OCI-LY1 (cell line): ENCODE results near the gene RHOB.

Experiments used
- H2AFZ ChIP-seq: fragments of 200-600 bp; sonication (generic), shearing (Covaris generic); 2 replicates; pipeline ENCODE4 v1.6.0; 2014; ENCODE audit warnings: antibody characterized with exemption, mild to moderate bottlenecking, low read length
- H3F3A ChIP-seq: fragments of 200-600 bp; sonication (generic), shearing (Covaris generic); 2 replicates; pipeline ENCODE4 v1.6.0; 2014; ENCODE audit warnings: mild to moderate bottlenecking, antibody characterized with exemption, low read length, moderate library complexity; ENCODE audit not compliant: insufficient read depth
- H3K27ac ChIP-seq: fragments of 200-600 bp; sonication (generic); 2 replicates; pipeline ENCODE4 v1.5.1; 2014; ENCODE audit warnings: low read length, mixed run types, mild to moderate bottlenecking, low read depth; ENCODE audit not compliant: poor library complexity, severe bottlenecking
- H3K27me3 ChIP-seq: fragments of 200-600 bp; sonication (generic); 2 replicates; pipeline ENCODE4 v1.6.0; 2014; ENCODE audit warnings: antibody characterized with exemption, mild to moderate bottlenecking, low read length, moderate library complexity; ENCODE audit not compliant: insufficient read depth
- H3K36me3 ChIP-seq: fragments of 200-600 bp; sonication (generic); 2 replicates; pipeline ENCODE4 v1.6.1; 2014; ENCODE audit warnings: mild to moderate bottlenecking, antibody characterized with exemption, low read length, moderate library complexity, mixed read lengths; ENCODE audit not compliant: insufficient read depth
- H3K4me1 ChIP-seq: fragments of 200-600 bp; sonication (generic); 2 replicates; pipeline ENCODE4 v1.5.1; 2014; ENCODE audit warnings: mild to moderate bottlenecking, low read length, moderate library complexity; ENCODE audit not compliant: insufficient read depth, severe bottlenecking
- H3K4me2 ChIP-seq: fragments of 200-600 bp; sonication (generic), shearing (Covaris generic); 2 replicates; pipeline ENCODE4 v1.6.1; 2014; ENCODE audit warnings: low read length
- H3K4me3 ChIP-seq: fragments of 200-600 bp; sonication (generic); 2 replicates; pipeline ENCODE4 v1.5.1; 2014; ENCODE audit warnings: low read length, low read depth, mild to moderate bottlenecking, mixed read lengths; ENCODE audit not compliant: poor library complexity, severe bottlenecking
- H3K79me2 ChIP-seq: fragments of 200-600 bp; shearing (Covaris generic); 2 replicates; pipeline ENCODE4 v1.6.1; 2016; ENCODE audit warnings: mixed run types, low read length, mixed read lengths; ENCODE audit not compliant: insufficient read depth
- H3K9ac ChIP-seq: fragments of 200-600 bp; sonication (generic), shearing (Covaris generic); 2 replicates; pipeline ENCODE4 v1.6.1; 2014; ENCODE audit warnings: mild to moderate bottlenecking, low read length, mixed read lengths
- H3K9me2 ChIP-seq: fragments of 200-600 bp; sonication (generic), shearing (Covaris generic); 2 replicates; pipeline ENCODE4 v1.6.1; 2014; ENCODE audit warnings: low read depth, mild to moderate bottlenecking, low read length, mixed read lengths
- H3K9me3 ChIP-seq: fragments of 200-600 bp; shearing (Covaris generic); 2 replicates; pipeline ENCODE4 v1.6.1; 2014; ENCODE audit warnings: low read length, mixed read lengths
- H4K20me1 ChIP-seq: fragments of 200-600 bp; sonication (generic), shearing (Covaris generic); 2 replicates; pipeline ENCODE4 v1.6.0; 2016; ENCODE audit warnings: mild to moderate bottlenecking, low read length; ENCODE audit not compliant: insufficient read depth
- EZH2 ChIP-seq: fragments of 200-600 bp; sonication (generic), shearing (Covaris generic); IDR thresholded peaks from 2 replicates; pipeline ENCODE4 v1.8.0; 2017; ENCODE audit warnings: borderline replicate concordance, mixed run types, mild to moderate bottlenecking, antibody characterized with exemption, low read length, moderate library complexity, mixed read lengths
- TF ChIP-seq, protein P1 (sequence below): fragments of 200-600 bp; sonication (generic), shearing (Covaris generic); IDR thresholded peaks from 2 replicates; pipeline ENCODE4 v1.5.1; 2017; ENCODE audit warnings: mild to moderate bottlenecking, antibody characterized with exemption, low read length, moderate library complexity, mixed read lengths

Gene RHOB

DNA sequence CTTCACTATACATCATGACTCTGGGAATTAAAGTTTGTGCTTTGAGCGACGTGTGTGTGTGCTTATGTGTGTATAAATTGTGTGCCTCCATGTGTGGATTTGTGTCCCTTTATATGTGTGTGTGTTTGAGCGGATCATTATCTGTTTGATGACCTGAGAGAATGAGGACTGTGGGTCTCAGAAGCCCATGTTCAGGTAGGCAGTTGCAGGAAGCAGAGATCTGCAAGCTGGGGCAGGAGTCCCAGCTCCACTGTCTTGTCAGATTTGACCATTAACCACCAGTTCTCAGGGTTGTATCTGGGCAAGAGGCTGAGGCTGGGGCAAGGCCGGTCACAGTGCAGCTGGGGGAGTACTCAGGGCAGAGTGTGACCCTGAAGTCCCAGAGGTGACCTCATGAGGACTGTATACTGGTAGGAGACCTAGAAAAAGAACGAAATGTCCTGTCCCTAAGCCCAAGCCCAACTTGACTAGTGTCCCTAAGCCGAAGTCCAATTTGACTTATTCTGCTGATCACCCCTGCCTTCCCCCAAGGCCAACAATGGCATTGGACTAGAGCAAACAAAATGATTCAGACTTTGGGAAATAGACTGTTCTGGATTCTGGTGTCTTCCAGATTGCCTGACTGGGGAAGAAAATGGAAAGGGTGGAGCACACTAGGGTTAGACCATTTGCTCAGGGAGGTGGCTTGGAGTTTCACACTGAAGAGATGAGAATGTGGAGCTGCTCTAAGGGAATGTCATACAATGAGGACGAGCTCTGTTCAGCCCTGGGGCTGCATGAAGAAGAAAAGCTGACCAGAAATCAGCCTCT, 28.1 kb downstream of the RHOB start:
- Histone ChIP-seq H3K4me1 (no peaks in the 10 kb centered on the region), H3K9ac (no peak overlapping the region), H3K36me3 (no peaks in the 10 kb centered on the region)

DNA sequence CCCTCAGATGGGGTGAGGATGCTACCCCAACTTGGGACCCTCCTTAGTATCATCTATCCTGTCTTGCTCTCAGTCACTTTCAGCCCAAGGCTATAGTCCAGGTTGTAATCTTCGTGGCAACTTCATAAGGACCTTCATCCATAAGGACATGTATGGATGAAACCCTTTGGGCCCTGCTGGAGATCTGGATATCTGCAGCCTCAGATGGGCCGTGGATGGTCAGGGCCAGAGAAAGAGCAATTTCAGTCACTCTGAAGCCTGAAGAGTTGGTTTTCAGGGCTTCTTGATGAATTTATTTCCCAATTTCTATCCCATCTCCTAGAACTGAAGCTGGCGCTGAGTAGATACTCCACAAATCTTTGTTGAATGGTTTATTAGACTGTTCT, 28.7 kb downstream of the RHOB start:
- TF ChIP-seq, protein P1, sequence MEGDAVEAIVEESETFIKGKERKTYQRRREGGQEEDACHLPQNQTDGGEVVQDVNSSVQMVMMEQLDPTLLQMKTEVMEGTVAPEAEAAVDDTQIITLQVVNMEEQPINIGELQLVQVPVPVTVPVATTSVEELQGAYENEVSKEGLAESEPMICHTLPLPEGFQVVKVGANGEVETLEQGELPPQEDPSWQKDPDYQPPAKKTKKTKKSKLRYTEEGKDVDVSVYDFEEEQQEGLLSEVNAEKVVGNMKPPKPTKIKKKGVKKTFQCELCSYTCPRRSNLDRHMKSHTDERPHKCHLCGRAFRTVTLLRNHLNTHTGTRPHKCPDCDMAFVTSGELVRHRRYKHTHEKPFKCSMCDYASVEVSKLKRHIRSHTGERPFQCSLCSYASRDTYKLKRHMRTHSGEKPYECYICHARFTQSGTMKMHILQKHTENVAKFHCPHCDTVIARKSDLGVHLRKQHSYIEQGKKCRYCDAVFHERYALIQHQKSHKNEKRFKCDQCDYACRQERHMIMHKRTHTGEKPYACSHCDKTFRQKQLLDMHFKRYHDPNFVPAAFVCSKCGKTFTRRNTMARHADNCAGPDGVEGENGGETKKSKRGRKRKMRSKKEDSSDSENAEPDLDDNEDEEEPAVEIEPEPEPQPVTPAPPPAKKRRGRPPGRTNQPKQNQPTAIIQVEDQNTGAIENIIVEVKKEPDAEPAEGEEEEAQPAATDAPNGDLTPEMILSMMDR, result no peak
- no peak for TF ChIP-seq EZH2
- Histone ChIP-seq H2AFZ (no peak overlapping the region), H3K9ac (no peak overlapping the region), H3K4me3 (no peak overlapping the region), H3K27me3 (0 out of 2 replicates have a peak, but pooled peaks cover 4% of the 10 kb centered on the region), H4K20me1 (no peaks in the 10 kb centered on the region), H3K27ac (no peak overlapping the region), H3K4me1 (no peaks in the 10 kb centered on the region), H3F3A (no peaks in the 10 kb centered on the region), H3K4me2 (no peak overlapping the region), H3K36me3 (no peaks in the 10 kb centered on the region), H3K9me3 (no peaks in the 10 kb centered on the region), H3K9me2 (no peaks in the 10 kb centered on the region), H3K79me2 (no peaks in the 10 kb centered on the region)

More for the DNA sequence above, 28.1 kb downstream of the RHOB start:
- Histone ChIP-seq H2AFZ (no peak overlapping the region), H3K27ac (no peak overlapping the region), H3K9me2 (no peaks in the 10 kb centered on the region), H3K4me3 (no peak overlapping the region), H3K79me2 (no peaks in the 10 kb centered on the region), H3K27me3 (peaks cover 6% of the 10 kb centered on the region; the same call in 1 of the 2 replicates), H3K9me3 (no peaks in the 10 kb centered on the region), H3F3A (no peaks in the 10 kb centered on the region), H4K20me1 (no peaks in the 10 kb centered on the region), H3K4me2 (no peak overlapping the region)
- no peak for TF ChIP-seq EZH2
- TF ChIP-seq, protein P1, result no peak

DNA sequence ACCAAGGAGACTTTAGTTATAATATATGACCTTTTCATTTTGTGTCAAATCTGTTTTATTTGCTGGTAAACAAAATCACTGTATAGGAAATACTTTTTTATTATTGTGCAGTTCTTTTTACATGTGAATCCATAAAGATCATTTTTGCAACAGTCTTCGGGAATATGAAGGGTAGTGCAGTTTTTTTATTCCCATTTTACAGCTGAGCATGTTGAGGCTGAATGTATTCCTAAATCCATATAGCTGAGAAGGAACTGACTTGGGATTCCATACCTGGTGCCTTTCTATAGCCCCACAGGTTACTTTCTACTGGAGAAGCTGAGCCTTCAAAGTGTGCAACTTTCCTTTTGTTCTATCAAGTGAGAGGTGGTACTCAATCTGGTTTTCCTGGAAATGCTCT, 29.6 kb downstream of the RHOB start:
- Histone ChIP-seq H3K27me3 (0 out of 2 replicates have a peak, but pooled peaks cover 4% of the 10 kb centered on the region), H3K27ac (no peak overlapping the region), H2AFZ (no peak overlapping the region), H4K20me1 (no peaks in the 10 kb centered on the region), H3K9me3 (no peaks in the 10 kb centered on the region), H3K9me2 (no peaks in the 10 kb centered on the region), H3K79me2 (no peaks in the 10 kb centered on the region), H3K4me2 (no peak overlapping the region), H3K9ac (no peak overlapping the region), H3K4me1 (no peaks in the 10 kb centered on the region), H3F3A (no peaks in the 10 kb centered on the region), H3K36me3 (no peaks in the 10 kb centered on the region), H3K4me3 (no peak overlapping the region)
- TF ChIP-seq, protein P1, result no peak
- TF ChIP-seq EZH2, result no peak
